Right atrium auricular region (tissue), 2 donors: ENCODE data around the gene CDH20. TPM values are rescaled to one million over a fixed set of nuclear protein-coding genes. Genes with fewer than 3 reads are reported as not detected.

Experiments used
- DNase-seq: peaks from one replicate; pipeline ENCODE4 v3.0.0-alpha.2; 2019; ENCODE audit warnings: low spot score
- H3K27ac ChIP-seq, 2 donors: fragments of 200-600 bp; sonication (generic); 1 replicate in 1 of 2; 2 replicates in 1 of 2; pipeline ENCODE4 v1.5.1; 2016 to 2019
- H3K27me3 ChIP-seq, 2 donors: fragments of 200-600 bp; sonication (generic); one replicate each; pipeline versions ENCODE4 v1.5.1 to v1.6.0; 2017 to 2019
- H3K36me3 ChIP-seq: fragments of 200-600 bp; sonication (generic); one replicate; pipeline ENCODE4 v1.5.1; 2016
- H3K4me1 ChIP-seq, 2 donors: fragments of 200-600 bp; sonication (generic); one replicate each; pipeline versions ENCODE4 v1.5.1 to v1.6.0; 2017 to 2019
- H3K4me3 ChIP-seq, 2 donors: fragments of 200-600 bp; sonication (generic); 1 replicate in 1 of 2; 2 replicates in 1 of 2; pipeline ENCODE4 v1.5.1; 2017 to 2019; ENCODE audit warnings: mild to moderate bottlenecking in 1 of 2, moderate library complexity in 1 of 2
- H3K9me3 ChIP-seq, 2 donors: fragments of 200-600 bp; sonication (generic); one replicate each; pipeline ENCODE4 v1.5.1; 2019
- CTCF ChIP-seq, 2 donors: fragments of 200-600 bp; sonication (generic); IDR thresholded peaks; one replicate each; pipeline ENCODE4 v1.5.1; 2019; ENCODE audit warnings: antibody characterized with exemption in 2 of 2
- total RNA-seq, 2 donors: library from RNA; depleted of rRNA; stranded (reverse); fragments of >200 nt; gene quantifications; one replicate each; pipeline ENCODE4 v1.1.0, GENCODE V29; 2016

Gene CDH20
- total RNA-seq, 2 donors from 2014 or later: 0.41 TPM; not detected in 1

GRCh38 chr18:61448316-61448715, 115.1 kb downstream of the CDH20 start:
- no peak for DNase-seq
- H3K9me3 ChIP-seq: no peaks in the 10 kb centered on the region
- no peaks in the 10 kb centered on the region for H3K27me3 ChIP-seq
- no peak for TF ChIP-seq CTCF (IDR thresholded peaks at IDR 0.05)
- no peaks in the 10 kb centered on the region for H3K4me1 ChIP-seq
- no peaks in the 10 kb centered on the region for H3K36me3 ChIP-seq
- H3K4me3 ChIP-seq: no peak overlapping the region
- no peak overlapping the region for H3K27ac ChIP-seq

GRCh38 chr18:61459896-61460648, 126.8 kb downstream of the CDH20 start:
- Histone ChIP-seq H3K27me3 (no peaks in the 10 kb centered on the region), H3K4me3 (no peak overlapping the region), H3K9me3 (no peaks in the 10 kb centered on the region), H3K4me1 (no peaks in the 10 kb centered on the region), H3K27ac (no peak overlapping the region), H3K36me3 (no peaks in the 10 kb centered on the region)
- DNase-seq: no peak
- no peak for TF ChIP-seq CTCF (IDR thresholded peaks at IDR 0.05)

- TF ChIP-seq CTCF (IDR thresholded peaks at IDR 0.05): no peak
- Histone ChIP-seq H3K27me3 (no peaks in the 10 kb centered on the region), H3K4me3 (no peak overlapping the region), H3K27ac (no peak overlapping the region), H3K36me3 (no peaks in the 10 kb centered on the region), H3K4me1 (no peaks in the 10 kb centered on the region), H3K9me3 (no peaks in the 10 kb centered on the region)
- no peak for DNase-seq
Observed at GRCh38 chr18:61464551-61465142, 131.4 kb downstream of the CDH20 start.

- DNase-seq: no peak
- no peaks in the 10 kb centered on the region for H3K27me3 ChIP-seq
Observed at GRCh38 chr18:61466736-61467135, 133.5 kb downstream of the CDH20 start.

GRCh38 chr18:61470031-61470674, 136.9 kb downstream of the CDH20 start:
- TF ChIP-seq CTCF (IDR thresholded peaks at IDR 0.05): no peak

More at GRCh38 chr18:61466736-61467135, 133.5 kb downstream of the CDH20 start:
- Histone ChIP-seq H3K9me3 (no peaks in the 10 kb centered on the region), H3K4me1 (peaks cover 0 to 1% of the 10 kb centered on the region in 2 donors), H3K36me3 (no peaks in the 10 kb centered on the region), H3K4me3 (no peak overlapping the region), H3K27ac (no peak overlapping the region)
- TF ChIP-seq CTCF (IDR thresholded peaks at IDR 0.05): no peak

More at GRCh38 chr18:61470031-61470674, 136.9 kb downstream of the CDH20 start:
- Histone ChIP-seq H3K4me1 (peaks cover 0 to 6% of the 10 kb centered on the region in 2 donors), H3K27ac (no peak overlapping the region), H3K27me3 (no peaks in the 10 kb centered on the region), H3K36me3 (no peaks in the 10 kb centered on the region), H3K4me3 (no peak overlapping the region), H3K9me3 (no peaks in the 10 kb centered on the region)
- no peak for DNase-seq
